K562 (cell line): Measurements from ENCODE around the gene SATB2. TPM values are rescaled to one million over a fixed set of nuclear protein-coding genes. Genes with fewer than 3 reads are reported as not detected.

Source experiments
- HNRNPL ChIP-seq: fragments of 200-400 bp; formaldehyde crosslinking; IDR thresholded peaks from 2 replicates; pipeline ENCODE4 v1.6.1; 2017; ENCODE audit warnings: low read depth, mild to moderate bottlenecking, low read length
- KLF10 ChIP-seq: fragments of 250-450 bp; sonication (Bioruptor Pico); IDR thresholded peaks from 2 replicates; pipeline ENCODE4 v1.6.1; 2021; ENCODE audit warnings: matching md5 sums
- THAP12 ChIP-seq: fragments of 250-450 bp; sonication (Bioruptor Pico); IDR thresholded peaks from 2 replicates; pipeline ENCODE4 v1.9.0; 2021; ENCODE audit warnings: mild to moderate bottlenecking, inconsistent platforms
- TRIM25 ChIP-seq: fragments of 450-650 bp; IDR thresholded peaks from 2 replicates; pipeline ENCODE4 v1.7.0; 2016; ENCODE audit warnings: borderline replicate concordance
- ZNF324 ChIP-seq: fragments of 250-450 bp; sonication (Bioruptor Pico); IDR thresholded peaks from 2 replicates; pipeline ENCODE4 v1.4.0; 2020; ENCODE audit warnings: mild to moderate bottlenecking
- polyA plus RNA-seq, 8 experiments: library from polyadenylated mRNA; depleted of rRNA in 4 of 8; stranded (reverse) in 5 of 8; unstranded in 3 of 8; fragments of >200 nt; fragmentation: Nextera tagmentation in 2 of 8; fragmentation: Illumina TruSeq in 1 of 8; extraction: Ambion mirVana in 2 of 8; extraction: Trizol in 1 of 8; gene quantifications; 2 replicates each; pipeline versions ENCODE4 v1.2.1 to v1.2.3, GENCODE V29; 2011 to 2014; ENCODE audit warnings: inconsistent platforms in 1 of 8, missing spikeins in 1 of 8
- total RNA-seq, 7 experiments: library from RNA; depleted of rRNA in 6 of 7; stranded (reverse); fragments of >200 nt in 6 of 7; fragmentation: Illumina TruSeq in 2 of 7; extraction: Trizol in 2 of 7; gene quantifications; 2 replicates each; pipeline versions ENCODE4 v1.2.1 to v1.2.3, GENCODE V29; 2011 to 2021; ENCODE audit warnings: low replicate concordance in 1 of 7

Gene SATB2
- total and polyA plus RNA-seq, 9 of the 15 experiments (the other 6 are each of a cell fraction or from before 2014, with no cell fraction given), result 4.5 to 34.0 (median 15.1) TPM

GRCh38 chr2:199458009-199458805 lies 468 bp upstream of the SATB2 start (continued):
- peak; percentile 50; the same call in 1 of the 2 replicates for TF ChIP-seq THAP12 (CRISPR knock-in tag)
- no peak for TF ChIP-seq ZNF324
- no peak for TF ChIP-seq KLF10 (CRISPR knock-in tag)
- peak; percentile 43; the same call in 1 of the 2 replicates for TF ChIP-seq HNRNPL
- TF ChIP-seq TRIM25, result no peak
